ENCODE measurements around the gene SEMA4C. TPM values are rescaled to one million over a fixed set of nuclear protein-coding genes. Genes with fewer than 3 reads are reported as not detected.

Gene SEMA4C
- polyA plus RNA-seq, 1 donor from 2014 or later, result 88.7 TPM

DNA sequence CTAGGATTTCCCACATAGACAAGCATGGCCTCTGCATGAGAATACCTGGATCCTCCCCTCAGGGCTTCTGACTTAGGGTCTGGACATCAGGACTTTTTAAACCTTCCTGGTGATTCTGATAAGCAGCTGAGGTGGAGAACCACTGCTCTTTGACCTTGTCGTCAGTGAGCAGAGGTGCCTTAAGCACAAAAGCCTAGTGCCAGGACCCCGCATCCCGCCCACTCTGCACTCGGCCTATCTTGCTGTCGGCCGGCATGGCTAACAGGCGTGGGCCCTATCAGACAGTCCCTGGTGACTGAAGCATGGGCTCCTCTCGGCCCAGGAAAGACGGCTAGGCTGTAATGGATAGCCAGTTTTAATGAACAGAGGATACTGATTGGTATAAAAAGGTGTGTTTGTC lies 32.3 kb downstream of the SEMA4C start:
- Histone ChIP-seq H3K9ac (ENCODE audit: low read length) (no peak overlapping the region), H3K4me2 (ENCODE audit: low read length) (no peak overlapping the region), H3K9me2 (ENCODE audit: insufficient read depth, low read length) (no peaks in the 10 kb centered on the region), H3K9me3 (ENCODE audit: low read length) (no peaks in the 10 kb centered on the region), H3K27me3 (ENCODE audit: insufficient read depth, low read depth, low read length) (no peaks in the 10 kb centered on the region), H3K36me3 (ENCODE audit: insufficient read depth, low read length) (no peaks in the 10 kb centered on the region), H3K4me3 (ENCODE audit: low read length) (no peak overlapping the region), H2AFZ (ENCODE audit: low read depth, low read length) (no peak overlapping the region), H3F3A (ENCODE audit: insufficient read depth, low read length, poor library complexity, severe bottlenecking) (no peaks in the 10 kb centered on the region), H3K79me2 (replicated peaks; ENCODE audit: insufficient read depth, low read length) (no peaks in the 10 kb centered on the region), H3K27ac (ENCODE audit: low read length) (no peak overlapping the region), H4K20me1 (ENCODE audit: insufficient read depth) (no peaks in the 10 kb centered on the region)
- TF ChIP-seq POLR2AphosphoS5 (IDR thresholded peaks at IDR 0.05), result no peak
- no peak for TF ChIP-seq SMC3 (conservative IDR thresholded peaks at IDR 0.05; ENCODE audit: poor library complexity)
- TF ChIP-seq TAF1 (IDR thresholded peaks at IDR 0.05; ENCODE audit: low read depth), result no peak
- TF ChIP-seq EP300 (conservative IDR thresholded peaks at IDR 0.05; ENCODE audit: poor library complexity, severe bottlenecking), result no peak
- TF ChIP-seq RAD21 (conservative IDR thresholded peaks at IDR 0.05), result no peak
- no peak for TF ChIP-seq EZH2 (IDR thresholded peaks at IDR 0.05; ENCODE audit: borderline replicate concordance, insufficient read depth, low read length, poor library complexity, severe bottlenecking)
- TF ChIP-seq, protein P1, sequence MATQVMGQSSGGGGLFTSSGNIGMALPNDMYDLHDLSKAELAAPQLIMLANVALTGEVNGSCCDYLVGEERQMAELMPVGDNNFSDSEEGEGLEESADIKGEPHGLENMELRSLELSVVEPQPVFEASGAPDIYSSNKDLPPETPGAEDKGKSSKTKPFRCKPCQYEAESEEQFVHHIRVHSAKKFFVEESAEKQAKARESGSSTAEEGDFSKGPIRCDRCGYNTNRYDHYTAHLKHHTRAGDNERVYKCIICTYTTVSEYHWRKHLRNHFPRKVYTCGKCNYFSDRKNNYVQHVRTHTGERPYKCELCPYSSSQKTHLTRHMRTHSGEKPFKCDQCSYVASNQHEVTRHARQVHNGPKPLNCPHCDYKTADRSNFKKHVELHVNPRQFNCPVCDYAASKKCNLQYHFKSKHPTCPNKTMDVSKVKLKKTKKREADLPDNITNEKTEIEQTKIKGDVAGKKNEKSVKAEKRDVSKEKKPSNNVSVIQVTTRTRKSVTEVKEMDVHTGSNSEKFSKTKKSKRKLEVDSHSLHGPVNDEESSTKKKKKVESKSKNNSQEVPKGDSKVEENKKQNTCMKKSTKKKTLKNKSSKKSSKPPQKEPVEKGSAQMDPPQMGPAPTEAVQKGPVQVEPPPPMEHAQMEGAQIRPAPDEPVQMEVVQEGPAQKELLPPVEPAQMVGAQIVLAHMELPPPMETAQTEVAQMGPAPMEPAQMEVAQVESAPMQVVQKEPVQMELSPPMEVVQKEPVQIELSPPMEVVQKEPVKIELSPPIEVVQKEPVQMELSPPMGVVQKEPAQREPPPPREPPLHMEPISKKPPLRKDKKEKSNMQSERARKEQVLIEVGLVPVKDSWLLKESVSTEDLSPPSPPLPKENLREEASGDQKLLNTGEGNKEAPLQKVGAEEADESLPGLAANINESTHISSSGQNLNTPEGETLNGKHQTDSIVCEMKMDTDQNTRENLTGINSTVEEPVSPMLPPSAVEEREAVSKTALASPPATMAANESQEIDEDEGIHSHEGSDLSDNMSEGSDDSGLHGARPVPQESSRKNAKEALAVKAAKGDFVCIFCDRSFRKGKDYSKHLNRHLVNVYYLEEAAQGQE (IDR thresholded peaks at IDR 0.05; ENCODE audit: borderline replicate concordance), result no peak
- TF ChIP-seq, protein P2, sequence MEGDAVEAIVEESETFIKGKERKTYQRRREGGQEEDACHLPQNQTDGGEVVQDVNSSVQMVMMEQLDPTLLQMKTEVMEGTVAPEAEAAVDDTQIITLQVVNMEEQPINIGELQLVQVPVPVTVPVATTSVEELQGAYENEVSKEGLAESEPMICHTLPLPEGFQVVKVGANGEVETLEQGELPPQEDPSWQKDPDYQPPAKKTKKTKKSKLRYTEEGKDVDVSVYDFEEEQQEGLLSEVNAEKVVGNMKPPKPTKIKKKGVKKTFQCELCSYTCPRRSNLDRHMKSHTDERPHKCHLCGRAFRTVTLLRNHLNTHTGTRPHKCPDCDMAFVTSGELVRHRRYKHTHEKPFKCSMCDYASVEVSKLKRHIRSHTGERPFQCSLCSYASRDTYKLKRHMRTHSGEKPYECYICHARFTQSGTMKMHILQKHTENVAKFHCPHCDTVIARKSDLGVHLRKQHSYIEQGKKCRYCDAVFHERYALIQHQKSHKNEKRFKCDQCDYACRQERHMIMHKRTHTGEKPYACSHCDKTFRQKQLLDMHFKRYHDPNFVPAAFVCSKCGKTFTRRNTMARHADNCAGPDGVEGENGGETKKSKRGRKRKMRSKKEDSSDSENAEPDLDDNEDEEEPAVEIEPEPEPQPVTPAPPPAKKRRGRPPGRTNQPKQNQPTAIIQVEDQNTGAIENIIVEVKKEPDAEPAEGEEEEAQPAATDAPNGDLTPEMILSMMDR (IDR thresholded peaks at IDR 0.05; ENCODE audit: poor library complexity, severe bottlenecking), result no peak
- TF ChIP-seq MXI1 (conservative IDR thresholded peaks at IDR 0.05; ENCODE audit: poor library complexity, severe bottlenecking), result no peak

DNA sequence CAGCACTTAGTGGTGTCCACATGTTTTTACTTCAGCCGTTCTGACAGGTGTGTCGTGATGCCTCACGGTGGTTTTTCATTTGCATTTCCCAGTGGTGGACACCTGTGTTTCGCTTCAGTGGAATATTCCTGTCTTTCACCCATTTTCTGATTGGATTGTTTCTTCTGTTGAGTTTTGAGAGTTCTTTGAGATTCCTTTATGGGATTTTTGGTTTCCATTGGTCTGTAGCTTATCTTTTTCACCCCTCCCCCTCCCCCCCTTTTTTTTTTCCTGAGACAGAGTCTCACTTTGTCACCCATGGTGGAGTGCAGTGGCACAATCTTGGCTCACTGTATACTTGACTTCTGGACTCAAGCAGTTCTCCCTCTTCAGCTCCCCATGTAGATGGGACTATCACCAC lies 34.0 kb downstream of the SEMA4C start:
- no peaks in the 10 kb centered on the region for H3F3A ChIP-seq (ENCODE audit: insufficient read depth, low read length, poor library complexity, severe bottlenecking)
- H3K27ac ChIP-seq (ENCODE audit: low read length), result no peak overlapping the region
- H3K4me3 ChIP-seq (ENCODE audit: low read length), result no peak overlapping the region
- no peaks in the 10 kb centered on the region for H3K36me3 ChIP-seq (ENCODE audit: insufficient read depth, low read length)
- H3K9ac ChIP-seq (ENCODE audit: low read length), result no peak overlapping the region
- TF ChIP-seq POLR2AphosphoS5 (IDR thresholded peaks at IDR 0.05) (no peak), TAF1 (IDR thresholded peaks at IDR 0.05; ENCODE audit: low read depth) (no peak), SMC3 (conservative IDR thresholded peaks at IDR 0.05; ENCODE audit: poor library complexity) (no peak), MXI1 (conservative IDR thresholded peaks at IDR 0.05; ENCODE audit: poor library complexity, severe bottlenecking) (no peak), EP300 (conservative IDR thresholded peaks at IDR 0.05; ENCODE audit: poor library complexity, severe bottlenecking) (no peak), EZH2 (IDR thresholded peaks at IDR 0.05; ENCODE audit: borderline replicate concordance, insufficient read depth, low read length, poor library complexity, severe bottlenecking) (no peak)
- TF ChIP-seq, protein P2 (IDR thresholded peaks at IDR 0.05; ENCODE audit: poor library complexity, severe bottlenecking), result no peak
- H3K4me2 ChIP-seq (ENCODE audit: low read length), result no peak overlapping the region
- no peaks in the 10 kb centered on the region for H3K9me3 ChIP-seq (ENCODE audit: low read length)
- no peaks in the 10 kb centered on the region for H3K9me2 ChIP-seq (ENCODE audit: insufficient read depth, low read length)
- no peaks in the 10 kb centered on the region for H4K20me1 ChIP-seq (ENCODE audit: insufficient read depth)
- no peak overlapping the region for H2AFZ ChIP-seq (ENCODE audit: low read depth, low read length)
- no peaks in the 10 kb centered on the region for H3K27me3 ChIP-seq (ENCODE audit: insufficient read depth, low read depth, low read length)
- H3K79me2 ChIP-seq (replicated peaks; ENCODE audit: insufficient read depth, low read length), result no peaks in the 10 kb centered on the region

Data from neural cell (in vitro differentiated cells).